ENCODE results near the gene NLRP9.

The NLRP9 gene

GRCh38 chr19:55703790-55704215 is 34.4 kb downstream of the NLRP9 start:
- no peak for DNase-seq

GRCh38 chr19:55702131-55702627 is 36.0 kb downstream of the NLRP9 start:
- DNase-seq, result no peak

DNA sequence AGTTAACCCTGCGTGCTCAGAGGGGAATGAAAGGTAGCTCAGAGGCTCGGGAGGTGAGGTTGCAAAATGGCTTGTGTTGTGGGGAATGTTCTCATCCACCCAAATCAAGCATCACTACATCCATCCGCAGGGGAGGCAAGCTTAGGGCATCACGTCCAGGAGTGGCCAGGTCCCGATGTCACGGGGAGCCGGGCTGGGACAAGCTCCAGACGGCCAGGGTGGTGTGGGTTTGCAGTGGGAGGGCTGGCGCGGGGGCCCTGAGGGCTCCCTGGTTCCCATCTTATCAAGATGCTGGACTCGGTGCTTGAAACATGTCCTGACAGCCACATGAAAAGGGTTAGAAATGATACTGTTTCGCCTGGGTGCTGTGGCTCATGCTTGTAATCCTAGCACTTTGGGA is 37.4 kb downstream of the NLRP9 start:
- no peak for DNase-seq

- DNase-seq, result no peak
Measured at GRCh38 chr19:55699221-55699620, 39.0 kb downstream of the NLRP9 start.

DNA sequence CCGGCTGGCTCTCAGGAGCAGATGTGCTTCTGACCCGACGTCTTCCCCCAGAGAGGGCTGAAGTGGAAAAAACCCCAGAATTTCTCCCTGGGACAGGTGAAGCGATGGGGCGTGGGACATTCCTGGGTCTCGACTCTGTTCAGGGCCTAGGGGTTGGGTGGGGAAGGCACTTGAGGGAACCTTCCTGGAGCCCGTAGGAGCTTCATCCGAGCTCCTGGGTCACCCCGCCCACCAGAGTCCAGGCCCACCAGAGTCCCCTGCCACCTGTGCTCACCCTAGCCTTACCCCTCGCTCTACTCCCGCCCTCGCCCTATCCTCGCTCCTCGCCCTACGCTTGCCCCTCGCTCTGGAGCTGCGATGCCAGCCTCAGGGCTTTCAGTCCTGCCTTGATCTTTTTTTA is 39.9 kb downstream of the NLRP9 start:
- no peak for DNase-seq

GRCh38 chr19:55697698-55698097 is 40.5 kb downstream of the NLRP9 start:
- DNase-seq, result no peak

GRCh38 chr19:55697069-55697440 is 41.1 kb downstream of the NLRP9 start:
- no peak for DNase-seq

- DNase-seq, result no peak
Measured at GRCh38 chr19:55696301-55697068, 41.7 kb downstream of the NLRP9 start.

- DNase-seq, result no peak
Measured at GRCh38 chr19:55695511-55696290, 42.5 kb downstream of the NLRP9 start.

DNA sequence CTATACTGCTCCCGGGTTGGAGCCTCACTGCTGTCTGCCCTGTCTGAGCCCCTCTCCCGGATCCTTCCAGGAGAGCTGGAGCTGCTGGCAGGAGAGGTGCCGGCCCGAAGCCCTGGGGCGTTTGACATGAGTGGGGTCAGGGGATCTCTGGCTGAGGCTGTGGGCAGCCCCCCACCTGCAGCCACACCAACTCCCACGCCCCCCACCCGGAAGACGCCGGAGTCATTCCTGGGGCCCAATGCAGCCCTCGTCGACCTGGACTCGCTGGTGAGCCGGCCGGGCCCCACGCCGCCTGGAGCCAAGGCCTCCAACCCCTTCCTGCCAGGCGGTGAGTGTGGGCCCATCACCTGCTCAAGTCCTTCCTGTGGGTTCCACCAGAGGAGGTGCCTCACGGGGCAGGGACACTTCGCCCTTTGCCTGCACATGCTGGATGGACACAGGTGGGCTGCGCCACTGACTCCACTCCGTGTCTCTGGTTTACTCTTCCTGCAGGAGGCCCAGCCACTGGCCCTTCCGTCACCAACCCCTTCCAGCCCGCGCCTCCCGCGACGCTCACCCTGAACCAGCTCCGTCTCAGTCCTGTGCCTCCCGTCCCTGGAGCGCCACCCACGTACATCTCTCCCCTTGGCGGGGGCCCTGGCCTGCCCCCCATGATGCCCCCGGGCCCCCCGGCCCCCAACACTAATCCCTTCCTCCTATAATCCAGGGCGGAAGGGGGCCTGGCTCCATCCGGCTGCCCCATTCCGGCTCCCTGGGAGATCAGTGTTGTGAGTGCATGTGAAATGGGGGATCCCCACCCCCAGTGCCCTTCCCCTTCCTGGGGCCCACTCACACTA is 43.3 kb downstream of the NLRP9 start:
- DNase-seq, result no peak

DNA sequence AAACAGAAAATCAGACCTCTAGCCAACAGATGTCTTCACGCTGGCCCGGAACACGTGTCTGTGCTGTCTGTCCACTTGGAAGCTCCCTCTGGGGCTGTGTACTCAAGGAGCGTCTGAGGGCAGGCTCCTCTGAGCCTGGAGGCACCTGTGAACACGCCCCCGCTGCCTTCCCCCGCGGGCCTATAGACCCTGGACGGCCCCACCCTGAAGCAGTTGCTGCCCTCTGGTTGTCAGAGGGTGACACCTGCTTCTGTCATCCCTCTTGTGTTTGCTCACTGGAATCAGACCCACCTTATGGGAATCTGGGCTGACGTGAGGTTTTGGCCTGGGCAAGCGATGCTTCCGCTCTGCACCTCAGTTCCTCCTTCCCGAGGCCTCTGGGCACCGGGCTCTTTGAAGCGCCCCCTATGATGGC is 44.0 kb downstream of the NLRP9 start:
- no peak for DNase-seq

DNA sequence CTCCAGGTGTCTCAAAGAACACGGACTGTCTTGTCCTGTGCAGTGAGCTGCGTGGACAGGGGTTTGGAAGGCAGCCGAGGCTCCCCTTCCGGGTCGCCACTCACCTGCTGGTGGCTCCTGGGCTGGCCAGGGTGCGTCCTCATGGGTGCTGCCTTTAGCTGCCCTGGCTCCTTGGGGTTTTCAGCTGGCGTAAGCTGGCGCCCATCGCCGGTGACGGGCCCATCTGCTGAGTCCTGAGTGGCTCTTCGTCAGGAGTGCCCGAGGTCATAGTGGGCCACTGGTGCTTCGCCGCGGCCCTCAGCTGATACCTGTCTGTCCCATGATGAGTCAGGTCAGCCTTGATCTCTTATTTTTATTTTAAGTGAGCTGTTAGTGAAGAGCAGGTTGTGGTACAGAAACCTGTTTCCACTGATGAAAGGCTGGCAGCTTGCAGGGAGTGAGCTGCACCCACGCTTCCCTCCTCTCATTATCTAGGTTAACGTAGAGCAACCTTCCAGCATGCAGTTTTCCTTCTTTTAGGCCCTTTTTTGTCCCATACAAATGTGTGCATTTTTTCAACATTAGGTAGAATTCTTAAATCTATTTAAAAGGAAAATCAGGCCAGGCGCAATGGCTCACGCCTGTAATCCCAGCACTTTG is 44.7 kb downstream of the NLRP9 start:
- DNase-seq, result no peak

GRCh38 chr19:55692681-55693081 is 45.5 kb downstream of the NLRP9 start:
- DNase-seq, result no peak

GRCh38 chr19:55691561-55692481 is 46.4 kb downstream of the NLRP9 start:
- DNase-seq, result no peak

GRCh38 chr19:55690769-55691545 is 47.2 kb downstream of the NLRP9 start:
- no peak for DNase-seq

GRCh38 chr19:55690109-55690768 is 48.0 kb downstream of the NLRP9 start:
- no peak for DNase-seq

DNA sequence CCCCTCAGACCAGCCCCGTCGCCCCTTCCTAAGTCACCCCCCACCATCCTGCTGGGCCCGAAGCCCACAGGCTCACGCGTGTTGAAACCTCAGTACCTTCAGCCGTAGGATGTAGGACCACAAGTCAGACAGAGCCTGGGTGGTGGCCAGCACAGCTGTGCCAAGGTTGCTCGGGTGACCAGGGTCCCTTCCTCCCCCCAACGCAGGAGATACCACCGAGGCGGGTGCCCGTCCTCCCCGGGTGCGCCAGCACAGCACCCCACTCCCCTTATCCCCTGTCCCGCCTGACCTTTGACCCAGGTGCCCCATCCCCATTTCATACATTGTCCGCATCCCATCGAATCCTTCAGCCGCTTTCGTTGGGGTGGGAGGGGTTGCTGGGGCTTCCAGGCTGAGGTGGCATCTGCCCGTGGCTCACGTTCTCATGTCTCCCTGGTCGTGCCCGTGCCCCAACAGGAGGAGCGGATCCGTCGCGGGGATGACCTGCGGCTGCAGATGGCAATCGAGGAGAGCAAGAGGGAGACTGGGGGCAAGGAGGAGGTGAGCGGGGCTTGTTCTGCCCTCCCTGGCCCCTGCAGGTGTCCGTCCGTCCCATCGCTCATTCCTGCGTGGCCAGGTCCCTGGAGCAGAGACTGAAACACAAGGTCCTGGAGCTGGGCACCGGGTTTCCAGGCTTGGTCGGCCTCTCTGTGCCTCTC is 48.6 kb downstream of the NLRP9 start:
- DNase-seq, result no peak

GRCh38 chr19:55688422-55689218 is 49.6 kb downstream of the NLRP9 start:
- peak; percentile 79 for DNase-seq
